DND-41 (cell line): ENCODE data around the gene NPHP4.

Experiments used
- ATAC-seq: fragments of 200-7000 bp; cut with Tn5 transposase; 3 replicates; pipeline ENCODE4 v1.9.1; 2021; ENCODE audit warnings: low read depth; ENCODE audit not compliant: insufficient read depth
- DNase-seq: peaks from one replicate; pipeline ENCODE4 v3.0.0-alpha.2; 2020
- H2AFZ ChIP-seq: 2 replicates; pipeline ENCODE4 v1.6.0; 2012; ENCODE audit warnings: low read depth, low read length
- H3K27ac ChIP-seq: 2 replicates; pipeline ENCODE4 v1.5.1; 2012; ENCODE audit warnings: low read length, inconsistent platforms
- H3K27me3 ChIP-seq: fragments of 200-600 bp; sonication (generic); 2 replicates; pipeline ENCODE4 v1.6.0; 2012; ENCODE audit warnings: low read length, mild to moderate bottlenecking, inconsistent platforms; ENCODE audit not compliant: insufficient read depth, poor library complexity
- H3K36me3 ChIP-seq: 2 replicates; pipeline ENCODE4 v1.5.1; 2012; ENCODE audit warnings: low read length, inconsistent platforms; ENCODE audit not compliant: insufficient read depth
- H3K4me1 ChIP-seq: 2 replicates; pipeline ENCODE4 v1.5.1; 2012; ENCODE audit warnings: mild to moderate bottlenecking, low read length; ENCODE audit not compliant: insufficient read depth
- H3K4me2 ChIP-seq: 2 replicates; pipeline ENCODE4 v1.6.0; 2012; ENCODE audit warnings: mild to moderate bottlenecking, moderate library complexity, low read length, inconsistent platforms; ENCODE audit not compliant: insufficient read depth
- H3K4me3 ChIP-seq, 2 experiments: fragments of 200-600 bp in 1 of 2; shearing (Covaris generic) in 1 of 2; 2 replicates each; pipeline ENCODE4 v1.5.1; 2012 to 2016; ENCODE audit warnings: inconsistent platforms in 2 of 2, low read length in 2 of 2, mild to moderate bottlenecking in 2 of 2, low read depth in 1 of 2, moderate library complexity in 1 of 2
- H3K79me2 ChIP-seq: 2 replicates; pipeline ENCODE4 v1.6.0; 2012; ENCODE audit warnings: low read length, inconsistent platforms; ENCODE audit not compliant: insufficient read depth
- H3K9ac ChIP-seq: 2 replicates; pipeline ENCODE4 v1.6.0; 2012; ENCODE audit warnings: low read depth, mild to moderate bottlenecking, inconsistent platforms, low read length, moderate library complexity
- H3K9me3 ChIP-seq: 2 replicates; pipeline ENCODE4 v1.5.1; 2012; ENCODE audit warnings: low read length, moderate library complexity, mild to moderate bottlenecking, inconsistent platforms; ENCODE audit not compliant: insufficient read depth, severe bottlenecking
- H4K20me1 ChIP-seq: 2 replicates; pipeline ENCODE4 v1.6.0; 2012; ENCODE audit warnings: low read length; ENCODE audit not compliant: insufficient read depth
- CTCF ChIP-seq: IDR thresholded peaks from 2 replicates; pipeline ENCODE4 v1.5.1; 2012; ENCODE audit warnings: borderline replicate concordance, low read length, moderate library complexity, mild to moderate bottlenecking; ENCODE audit not compliant: poor library complexity, severe bottlenecking; ENCODE audit errors: extremely low read depth
- EZH2 ChIP-seq: IDR thresholded peaks from 3 replicates; pipeline ENCODE4 v1.6.1; 2012; ENCODE audit warnings: borderline replicate concordance, low read depth, mild to moderate bottlenecking, moderate library complexity, low read length, inconsistent platforms; ENCODE audit not compliant: severe bottlenecking

Gene NPHP4

GRCh38 chr1:5826601-5827000, 165.6 kb downstream of the NPHP4 start:
- Histone ChIP-seq H3K9ac (no peak overlapping the region), H3K27me3 (no peaks in the 10 kb centered on the region), H3K4me2 (no peak overlapping the region), H3K27ac (no peak overlapping the region), H3K36me3 (no peaks in the 10 kb centered on the region), H3K4me1 (no peaks in the 10 kb centered on the region), H3K9me3 (no peaks in the 10 kb centered on the region), H3K4me3 (no peak overlapping the region), H2AFZ (no peak overlapping the region), H4K20me1 (no peaks in the 10 kb centered on the region), H3K79me2 (no peaks in the 10 kb centered on the region)
- ATAC-seq (no peak), DNase-seq (no peak)
- no peak for TF ChIP-seq EZH2
- TF ChIP-seq CTCF: no peak

GRCh38 chr1:5822726-5823125, 169.5 kb downstream of the NPHP4 start:
- TF ChIP-seq CTCF: no peak
- no peak for TF ChIP-seq EZH2
- no peaks in the 10 kb centered on the region for H3K27me3 ChIP-seq
- H2AFZ ChIP-seq: no peak overlapping the region
- H3K27ac ChIP-seq: no peak overlapping the region
- no peaks in the 10 kb centered on the region for H4K20me1 ChIP-seq
- no peaks in the 10 kb centered on the region for H3K4me1 ChIP-seq
- no peak for DNase-seq
- H3K4me2 ChIP-seq: no peak overlapping the region
- ATAC-seq: no peak
- no peaks in the 10 kb centered on the region for H3K36me3 ChIP-seq
- H3K4me3 ChIP-seq: no peak overlapping the region
- no peaks in the 10 kb centered on the region for H3K79me2 ChIP-seq
- no peak overlapping the region for H3K9ac ChIP-seq
- peaks cover 3% of the 10 kb centered on the region for H3K9me3 ChIP-seq

GRCh38 chr1:5822266-5822665, 170.0 kb downstream of the NPHP4 start:
- Histone ChIP-seq H3K9me3 (peaks cover 3% of the 10 kb centered on the region), H3K27ac (no peak overlapping the region), H4K20me1 (no peaks in the 10 kb centered on the region), H2AFZ (no peak overlapping the region), H3K27me3 (no peaks in the 10 kb centered on the region), H3K4me2 (no peak overlapping the region), H3K4me3 (no peak overlapping the region), H3K36me3 (no peaks in the 10 kb centered on the region), H3K9ac (no peak overlapping the region), H3K79me2 (no peaks in the 10 kb centered on the region), H3K4me1 (no peaks in the 10 kb centered on the region)
- ATAC-seq: no peak
- TF ChIP-seq CTCF (no peak), EZH2 (no peak)
- DNase-seq: no peak
